GM21576 (cell line): ENCODE results near the gene TUSC7.

Source experiments
- ATAC-seq: cut with Tn5 transposase; IDR thresholded peaks from one replicate; pipeline ENCODE4 v1.9.1; 2021; ENCODE audit warnings: mild to moderate bottlenecking, moderate library complexity; ENCODE audit not compliant: unreplicated experiment

TUSC7 gene

DNA sequence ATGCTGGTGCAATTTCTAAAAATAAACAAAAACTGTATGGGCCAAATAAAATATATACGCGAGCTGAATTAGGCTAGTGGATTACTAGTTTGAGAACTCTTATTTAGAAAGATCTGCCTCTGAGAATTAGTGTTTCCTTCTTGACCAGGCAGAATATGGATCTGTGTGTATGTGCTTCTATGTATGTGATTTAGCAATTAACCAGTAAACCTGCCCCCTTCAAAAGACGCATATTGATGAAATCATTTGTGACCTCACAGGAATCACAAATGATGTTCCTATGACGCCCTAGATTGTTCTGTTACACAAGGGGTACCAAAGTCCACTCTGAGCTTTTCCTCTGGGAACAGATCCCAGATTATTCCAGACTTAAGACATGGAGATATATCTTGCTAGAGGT lies at the start of gene TUSC7:
TUSC7 (plus strand) TSS at position 301 of the 400 bp plus-strand sequence.
- no peak for ATAC-seq

DNA sequence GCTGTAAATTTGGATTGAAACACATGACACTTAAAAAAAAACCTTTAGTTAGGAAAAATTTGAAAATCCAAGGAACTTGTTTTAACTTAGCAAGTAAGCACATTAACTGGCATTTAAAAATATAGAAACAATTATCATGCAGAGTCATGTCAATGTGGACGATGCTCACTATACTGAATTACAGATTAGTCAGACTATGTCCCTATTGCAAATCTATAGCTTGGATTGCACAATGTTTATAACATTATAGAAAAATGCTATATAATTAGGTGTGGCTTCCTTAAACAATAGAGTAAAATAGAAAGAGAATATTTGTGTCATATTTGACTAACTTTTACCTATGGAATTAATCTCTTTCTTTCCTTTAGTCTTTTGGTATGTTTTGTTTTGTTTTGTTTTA lies 48.4 kb upstream of the TUSC7 start:
- no peak for ATAC-seq

DNA sequence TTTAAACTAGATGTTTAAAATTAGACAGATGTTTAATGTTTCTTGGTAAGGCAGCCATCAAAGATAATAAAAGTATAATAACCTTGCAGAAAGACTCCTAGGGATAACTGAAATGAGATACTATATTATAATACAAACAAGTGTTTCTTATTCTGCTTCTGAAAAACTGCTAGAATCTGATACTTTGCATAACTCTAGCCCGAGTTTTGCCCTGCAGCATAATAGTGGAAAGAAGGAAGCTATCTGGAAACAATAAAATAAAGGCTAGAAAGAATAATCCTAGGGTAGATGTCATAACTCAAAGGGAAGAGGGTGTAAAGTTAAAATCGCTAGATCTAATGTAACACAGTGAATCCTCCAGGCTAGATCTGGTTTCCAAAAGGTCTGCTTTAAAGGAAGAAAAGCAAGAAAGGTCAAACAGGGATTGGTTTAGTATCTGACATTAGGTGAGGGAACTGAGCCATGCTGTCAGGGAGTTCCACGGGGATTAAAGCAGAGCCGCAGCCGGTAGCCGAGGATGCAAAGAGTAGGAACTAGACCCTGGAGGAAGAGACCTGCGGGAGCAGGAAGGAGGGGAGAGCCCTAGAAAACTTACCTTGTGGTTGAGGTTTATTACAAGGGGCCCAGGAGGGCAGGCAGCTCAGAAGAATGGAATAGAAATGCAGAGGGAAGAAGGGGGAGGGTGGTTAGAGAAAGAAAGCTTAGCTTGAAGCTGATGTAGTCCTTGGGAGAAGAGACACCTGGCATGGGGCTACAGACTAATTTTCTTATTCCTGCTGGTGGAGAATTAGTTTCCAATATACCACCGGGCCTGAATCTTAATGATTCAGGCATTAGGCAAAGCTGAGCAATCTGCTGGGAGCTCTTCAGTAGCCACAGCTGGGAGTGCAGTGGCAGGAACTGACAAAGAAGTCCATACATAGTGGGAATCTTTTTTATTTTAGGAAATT lies 46.1 kb upstream of the TUSC7 start:
- ATAC-seq, result no peak

DNA sequence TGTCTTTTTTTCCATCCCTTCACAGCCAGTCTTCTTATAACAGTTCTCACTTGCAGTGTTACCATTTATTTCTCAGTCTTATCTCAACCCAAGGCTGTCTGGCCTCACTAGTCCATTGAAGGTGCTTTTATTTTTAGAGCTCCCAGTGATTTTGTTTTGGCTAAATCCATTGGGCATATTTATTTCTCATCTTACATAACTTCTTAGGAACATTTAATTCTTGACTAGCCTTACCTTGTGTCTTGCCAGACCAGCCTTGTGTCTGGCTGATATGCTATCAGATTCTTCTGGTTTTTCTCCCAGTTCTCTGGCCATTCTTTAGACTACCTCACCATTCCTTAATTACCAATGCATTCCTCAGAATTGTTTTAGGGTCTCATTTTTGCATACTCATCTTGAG lies 42.3 kb upstream of the TUSC7 start:
- ATAC-seq, result no peak

DNA sequence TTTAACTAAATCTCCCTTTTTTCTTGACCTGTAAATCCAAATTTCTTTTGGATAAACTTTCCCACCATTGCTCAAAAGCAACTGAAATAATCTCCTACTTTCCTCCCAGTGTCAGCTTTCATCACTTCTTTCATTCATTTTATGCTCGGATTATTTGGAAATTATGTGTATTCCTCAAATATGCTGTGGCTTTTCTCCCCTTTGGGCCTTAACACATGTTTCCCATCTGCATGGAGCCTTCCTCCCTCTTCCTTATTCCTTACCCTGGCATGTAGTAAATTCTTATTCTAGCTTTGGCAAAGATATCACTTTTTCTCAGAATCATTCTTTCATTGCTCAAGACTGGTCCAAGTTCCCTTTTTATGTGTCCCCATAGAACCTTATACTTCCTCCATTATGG lies 41.8 kb upstream of the TUSC7 start:
- ATAC-seq, result no peak

DNA sequence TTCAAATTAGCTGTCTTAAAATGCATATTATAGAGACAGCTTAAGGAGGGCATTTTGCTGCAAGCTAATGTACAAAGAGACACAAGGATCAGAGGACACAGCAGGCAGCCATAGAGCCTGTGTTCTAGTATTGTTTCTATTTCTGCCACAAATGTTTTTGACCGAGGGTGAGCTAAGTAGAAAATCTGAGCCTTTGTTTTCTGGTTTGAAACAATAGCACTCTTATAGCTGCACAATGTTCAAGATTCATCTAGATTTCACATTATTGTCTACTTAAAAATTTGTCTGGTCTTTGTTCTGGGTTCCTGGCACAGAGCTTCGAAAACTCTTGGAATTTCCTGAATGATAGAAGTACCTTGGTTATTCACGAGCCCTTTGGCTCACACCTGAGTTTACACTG lies 40.0 kb upstream of the TUSC7 start:
- no peak for ATAC-seq

DNA sequence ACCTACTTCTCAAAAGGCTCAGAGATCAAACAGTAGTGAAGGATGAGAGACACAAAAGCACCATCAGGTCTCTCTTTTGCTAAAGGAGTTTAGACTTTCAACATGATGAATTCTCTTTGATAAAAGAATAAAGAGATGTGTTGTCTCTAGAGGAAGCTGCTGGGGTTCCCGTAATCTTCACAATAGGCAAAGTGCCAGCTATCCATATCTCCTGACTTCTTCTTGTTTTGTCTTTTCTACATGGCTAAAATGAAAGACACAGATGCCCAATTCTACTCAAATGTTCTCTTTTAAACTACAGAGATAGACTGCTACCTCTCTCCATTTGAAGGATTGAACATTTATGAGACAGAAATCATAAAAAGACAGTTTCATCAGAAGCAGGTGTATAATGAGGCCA lies 38.4 kb upstream of the TUSC7 start:
- ATAC-seq, result no peak

DNA sequence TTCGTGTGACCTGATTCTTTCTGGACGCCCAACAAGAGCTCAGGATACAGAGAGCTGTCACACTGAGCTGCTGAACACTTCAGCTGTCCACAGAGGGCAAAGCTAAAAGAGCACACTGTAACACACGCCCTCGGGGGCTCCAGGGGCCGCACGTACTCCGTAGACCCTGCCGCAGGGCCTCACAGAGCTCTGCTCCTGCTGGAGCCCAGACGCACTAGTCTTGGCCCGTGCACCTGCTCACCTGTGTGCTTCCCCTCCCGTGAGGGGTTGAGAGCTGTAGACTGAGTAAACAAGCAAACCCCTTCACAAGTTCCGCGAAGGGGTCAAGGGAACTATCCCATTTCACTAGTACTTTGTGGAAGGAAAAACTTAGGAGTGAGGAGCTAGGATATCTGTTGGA lies 30.7 kb upstream of the TUSC7 start:
- ATAC-seq, result no peak

DNA sequence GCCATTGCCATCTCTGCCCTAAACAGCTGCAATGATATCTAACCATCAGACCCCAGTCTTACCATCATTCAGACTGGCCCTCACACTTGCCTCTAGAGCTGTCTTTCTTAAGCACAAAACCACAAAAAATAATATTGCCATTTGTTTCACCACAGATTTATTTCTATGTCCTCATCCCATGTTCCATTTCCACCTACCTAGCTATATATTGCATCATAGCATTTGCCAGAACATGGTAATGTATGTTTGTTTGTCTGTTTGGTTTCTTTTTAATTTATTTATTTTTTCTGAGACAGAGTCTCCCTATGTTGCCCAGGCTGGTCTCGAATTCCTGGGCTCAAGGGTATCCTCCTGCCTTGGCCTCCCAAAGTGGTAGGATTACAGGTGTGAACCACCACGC lies 18.5 kb upstream of the TUSC7 start:
- no peak for ATAC-seq

DNA sequence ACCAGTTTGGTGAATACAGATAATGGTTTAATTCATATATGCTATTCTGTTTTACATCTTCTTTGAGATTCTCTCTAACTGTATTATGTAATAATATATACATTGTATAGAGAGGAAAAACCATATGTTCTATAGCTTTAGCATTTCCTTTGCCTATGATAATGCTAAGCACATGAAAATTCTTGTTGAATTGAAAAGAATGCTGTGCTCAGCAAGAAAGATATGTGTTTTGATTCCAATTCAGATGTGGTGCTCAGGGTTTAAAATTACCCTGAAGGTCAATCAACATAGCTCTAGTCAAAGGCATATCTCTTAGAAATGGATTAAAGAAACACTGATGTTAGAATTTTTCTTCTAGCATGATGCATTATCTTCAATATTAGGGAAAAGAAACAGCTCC lies 8.5 kb upstream of the TUSC7 start:
- ATAC-seq, result no peak

DNA sequence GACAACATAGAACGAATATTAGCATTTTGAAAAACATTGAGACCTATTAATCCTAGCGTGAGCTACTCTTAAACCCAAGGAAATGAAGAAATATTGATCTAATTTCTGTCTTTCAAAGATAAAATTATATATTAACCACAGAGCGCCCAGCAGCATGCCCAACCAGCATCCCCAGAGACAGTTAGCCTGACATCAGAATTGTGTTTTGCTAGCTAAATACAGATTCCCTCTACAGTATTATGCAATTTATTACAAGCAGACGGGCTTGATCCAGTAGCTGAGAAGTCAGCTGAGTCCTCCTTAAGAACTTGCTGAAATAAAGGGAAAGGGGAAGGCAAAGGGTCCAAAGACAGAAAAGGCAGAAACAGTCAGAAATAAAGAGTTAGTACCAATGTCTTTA lies 7.2 kb upstream of the TUSC7 start:
- no peak for ATAC-seq

DNA sequence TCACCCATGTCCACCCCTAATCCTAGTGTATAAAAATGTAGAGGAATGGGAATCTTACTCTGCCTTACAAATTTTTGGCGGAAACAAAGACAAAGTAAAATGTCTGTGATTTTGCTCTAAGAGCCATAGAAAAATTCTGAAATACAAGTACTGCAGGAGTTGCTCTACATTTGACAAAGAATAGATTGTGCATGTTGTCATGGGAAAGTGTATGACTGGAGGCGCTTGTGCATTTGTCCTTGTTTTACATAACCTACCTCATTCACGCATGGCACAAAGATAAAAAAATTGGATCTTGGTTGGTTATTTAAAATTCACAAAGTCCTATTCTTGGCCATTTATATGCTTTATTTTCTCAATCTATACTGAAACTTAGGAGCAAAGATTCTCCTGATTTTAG lies 2.0 kb upstream of the TUSC7 start:
- ATAC-seq, result no peak

DNA sequence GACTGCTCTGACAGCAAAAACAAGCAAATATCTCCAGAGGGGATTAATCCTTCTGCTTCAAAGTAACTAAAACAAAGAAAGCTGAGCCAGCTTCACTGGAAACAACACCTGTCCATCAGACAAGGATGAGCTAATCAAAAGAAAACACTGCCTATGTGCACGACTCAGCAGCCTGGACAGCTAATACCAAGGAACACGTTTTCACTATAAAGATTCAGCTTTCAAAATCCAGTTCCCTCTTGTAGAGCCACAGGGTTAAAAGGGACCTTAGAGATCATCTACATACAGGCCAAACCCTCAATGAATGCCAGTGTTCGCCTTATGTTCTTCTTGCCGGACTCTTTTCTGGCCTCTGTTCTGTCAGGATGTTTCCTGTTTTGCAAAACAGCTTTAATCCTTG lies 6.9 kb downstream of the TUSC7 start:
- no peak for ATAC-seq

DNA sequence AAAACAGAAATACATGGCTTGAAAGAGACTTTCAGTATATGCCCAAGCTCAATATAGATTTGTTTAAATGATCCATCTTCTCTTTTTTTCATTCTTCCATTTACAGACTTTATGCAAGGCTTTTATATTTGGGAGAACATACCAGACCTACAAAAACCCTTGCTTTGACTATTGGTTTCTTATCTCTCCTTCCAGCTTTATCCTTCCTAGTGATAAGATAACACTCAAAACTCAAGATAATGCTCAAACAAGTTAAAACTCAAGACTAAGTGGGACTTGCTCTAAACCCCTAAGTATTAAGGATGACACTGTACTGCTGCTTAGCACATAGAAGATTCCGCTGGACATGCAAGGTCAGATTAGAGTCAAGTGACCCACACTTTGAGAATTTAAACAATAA lies 8.0 kb downstream of the TUSC7 start:
- ATAC-seq, result no peak

DNA sequence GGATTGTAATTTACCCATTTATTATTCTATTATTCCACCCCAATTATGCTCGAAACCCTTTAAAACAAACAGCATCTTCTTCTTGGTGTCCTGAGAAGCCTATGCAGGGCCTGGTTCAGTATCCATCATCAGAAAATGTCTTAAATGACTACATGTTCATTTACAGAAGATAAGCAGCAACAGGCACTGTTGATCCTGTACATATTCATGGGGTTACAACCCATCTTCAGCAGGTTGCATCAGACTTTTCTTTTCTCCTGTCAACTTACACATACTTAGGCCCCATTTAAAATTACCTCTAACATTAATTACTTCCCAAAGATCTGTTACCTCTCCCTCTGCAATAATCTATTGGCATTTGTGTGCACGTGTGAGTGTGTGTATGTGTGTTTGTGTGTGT lies 18.9 kb downstream of the TUSC7 start:
- ATAC-seq, result no peak

DNA sequence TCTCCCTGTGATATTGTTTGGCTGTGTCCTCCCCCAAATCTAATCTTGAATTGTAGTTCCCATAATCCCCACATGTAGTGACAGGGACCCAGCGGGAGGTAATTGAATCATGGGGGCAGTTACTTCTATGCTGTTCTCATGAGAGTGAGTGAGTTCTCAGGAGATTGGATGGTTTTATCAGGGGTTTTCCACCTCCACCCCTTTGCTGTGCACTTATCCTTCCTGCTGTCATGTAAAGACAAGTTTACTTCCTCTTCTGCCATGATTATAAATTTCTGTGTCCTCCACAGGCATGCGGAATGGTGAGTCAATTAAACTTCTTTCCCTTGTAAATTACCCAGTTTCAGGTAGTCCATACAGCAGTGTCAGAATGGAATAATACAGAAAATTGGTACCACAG lies 24.7 kb downstream of the TUSC7 start:
- no peak for ATAC-seq

DNA sequence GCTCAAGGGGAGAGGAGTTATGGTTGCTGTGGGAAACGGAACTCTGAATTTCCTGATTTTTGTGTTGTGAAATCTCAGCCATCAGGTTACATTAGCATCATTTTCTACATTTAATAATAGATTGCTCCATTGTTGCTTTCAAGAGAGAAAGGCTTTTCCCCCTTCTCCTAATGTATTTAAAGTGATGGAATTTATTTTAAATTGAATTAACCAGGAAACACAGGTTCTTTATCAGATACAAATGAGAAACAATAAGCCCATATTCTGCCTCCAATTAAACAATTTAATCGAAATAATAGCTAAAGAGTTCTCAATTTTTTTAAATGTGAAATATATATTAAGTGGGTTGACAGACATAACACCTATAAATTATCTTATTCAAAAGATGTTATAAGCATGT lies 30.1 kb downstream of the TUSC7 start:
- ATAC-seq, result no peak

DNA sequence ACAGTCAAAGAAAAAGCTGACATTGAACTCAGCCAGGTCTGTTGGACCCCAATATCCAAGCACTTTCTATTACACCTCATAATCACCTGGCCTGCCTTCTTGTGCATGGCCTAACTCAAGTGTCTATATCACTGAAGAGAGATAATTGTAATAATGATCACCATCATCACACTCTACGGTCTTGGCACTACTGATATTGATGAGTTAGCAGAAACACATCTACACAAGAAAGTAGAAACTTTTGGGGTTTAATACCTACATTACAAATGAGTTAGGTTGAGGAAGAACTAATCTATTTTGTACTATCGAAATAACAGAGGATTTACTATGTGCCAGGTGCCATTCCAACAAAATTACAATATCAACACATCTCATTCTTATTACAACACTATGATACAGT lies 30.7 kb downstream of the TUSC7 start:
- ATAC-seq, result no peak

DNA sequence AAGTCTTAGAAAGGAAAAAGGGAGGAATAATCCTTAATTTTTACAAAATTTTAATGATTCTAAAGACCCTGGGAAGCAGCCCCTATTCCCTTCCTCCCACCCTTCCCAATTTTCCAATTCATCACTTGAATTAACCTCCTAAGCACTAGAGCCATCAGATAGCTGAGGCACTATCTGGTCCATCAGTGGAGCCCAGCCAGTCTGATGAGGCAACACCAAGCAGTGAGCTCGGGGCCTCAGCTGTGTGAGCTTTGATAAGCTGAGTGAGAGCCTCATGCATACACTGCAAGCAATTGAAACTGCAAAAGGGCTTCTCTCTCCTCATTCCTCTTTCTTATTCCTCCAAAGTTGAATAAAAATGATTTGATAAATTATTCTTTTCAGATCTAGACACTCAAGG lies 31.9 kb downstream of the TUSC7 start:
- ATAC-seq, result no peak

DNA sequence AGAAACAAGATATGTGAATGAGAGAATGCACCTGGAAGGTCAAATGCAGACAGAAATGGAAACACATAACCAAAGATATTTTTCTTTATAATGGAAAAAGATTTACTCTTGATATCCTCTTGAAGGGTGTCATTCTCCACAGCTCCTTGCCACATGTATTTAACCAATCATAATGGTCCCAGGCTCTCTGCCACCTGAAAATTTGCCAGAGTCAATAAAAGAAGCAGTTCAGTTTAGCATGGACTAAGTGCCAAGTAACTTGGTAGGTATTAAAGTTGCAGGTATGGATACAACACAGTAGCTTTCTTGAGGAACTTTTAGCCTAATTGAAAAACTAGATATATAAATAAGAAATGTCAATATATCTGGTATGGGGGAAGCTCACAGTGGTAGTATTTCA lies 33.5 kb downstream of the TUSC7 start:
- no peak for ATAC-seq

DNA sequence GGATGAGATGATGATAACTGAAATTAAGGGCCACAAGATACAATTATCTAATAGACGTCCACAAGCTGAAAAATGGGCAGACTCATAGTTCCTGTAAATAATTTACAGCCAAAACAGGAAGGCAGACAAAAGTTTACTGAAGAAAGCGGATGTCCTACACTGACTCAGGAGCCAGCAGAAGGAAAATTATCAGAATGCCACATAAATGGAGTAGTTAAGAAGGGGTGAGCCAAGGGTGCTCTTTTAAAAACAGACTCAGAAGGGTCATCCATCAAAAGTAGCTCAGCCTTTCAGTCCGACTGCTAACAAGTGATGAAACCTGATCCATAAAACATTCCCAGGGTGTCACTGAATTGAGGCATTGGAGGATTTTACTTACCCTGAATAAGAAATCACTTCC lies 39.8 kb downstream of the TUSC7 start:
- ATAC-seq, result no peak

DNA sequence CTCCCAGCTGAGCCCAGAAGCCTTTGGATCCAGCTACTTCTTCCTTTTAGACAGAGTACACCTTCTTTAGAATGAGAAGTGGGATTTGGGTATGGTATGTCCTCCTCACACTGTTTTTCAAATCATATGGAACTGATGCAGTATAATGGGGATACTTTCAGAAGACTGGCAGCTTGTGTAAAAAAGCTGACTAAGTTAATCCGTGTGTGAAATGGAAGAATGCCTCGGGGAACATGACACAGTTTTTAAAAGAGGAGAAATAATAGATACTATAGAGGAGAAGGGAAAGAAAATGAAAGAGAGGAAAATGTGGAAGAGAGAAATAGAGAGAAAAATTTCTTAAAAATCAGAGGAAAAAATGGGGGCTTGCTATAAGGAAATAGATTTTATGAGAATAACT lies 47.7 kb downstream of the TUSC7 start:
- ATAC-seq, result no peak

DNA sequence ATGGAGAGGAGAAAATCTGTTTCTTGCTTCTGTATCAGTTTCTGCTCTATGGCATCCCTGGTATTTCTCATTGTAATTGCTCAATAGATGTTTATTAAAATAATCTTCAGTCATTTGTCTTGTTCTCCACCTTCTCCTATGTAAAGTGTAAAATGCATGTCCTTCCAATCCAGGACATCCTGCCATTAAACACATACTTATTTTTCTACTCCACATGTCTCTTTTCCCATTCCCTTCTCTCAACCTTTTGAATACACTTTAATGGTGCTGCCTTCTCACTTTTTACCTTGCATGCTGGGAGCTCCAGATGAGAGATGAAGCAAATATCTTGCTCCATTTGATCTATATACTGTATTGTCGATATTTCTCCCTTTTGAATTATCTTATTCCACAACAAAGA lies 49.7 kb downstream of the TUSC7 start:
- ATAC-seq, result no peak
